Upper lobe of right lung (tissue), 1 donor: Measurements from ENCODE around the gene LAMP1. TPM values are rescaled to one million over a fixed set of nuclear protein-coding genes. Genes with fewer than 3 reads are reported as not detected.

ENCODE experiments used
- ATAC-seq: fragments of 200-7000 bp; cut with Tn5 transposase; one replicate; pipeline ENCODE4 v1.9.1; 2020; ENCODE audit warnings: mild to moderate bottlenecking, moderate library complexity
- DNase-seq: peaks from one replicate; pipeline ENCODE4 v3.0.0-alpha.2; 2020
- H3K27ac ChIP-seq: fragments of 200-600 bp; one replicate; pipeline ENCODE4 v1.8.0; 2022
- H3K27me3 ChIP-seq: fragments of 200-600 bp; one replicate; pipeline ENCODE4 v1.8.0; 2022; ENCODE audit warnings: mild to moderate bottlenecking
- H3K36me3 ChIP-seq: fragments of 200-600 bp; one replicate; pipeline ENCODE4 v1.8.0; 2022
- H3K4me1 ChIP-seq: fragments of 200-600 bp; one replicate; pipeline ENCODE4 v1.8.0; 2022
- H3K4me3 ChIP-seq: fragments of 200-600 bp; one replicate; pipeline ENCODE4 v1.8.0; 2022; ENCODE audit warnings: mild to moderate bottlenecking
- H3K9me3 ChIP-seq: fragments of 200-600 bp; one replicate; pipeline ENCODE4 v1.8.0; 2022
- intact Hi-C: fragments of 100-400 bp; cut with DNase I; formaldehyde crosslinking; loops from one replicate; pipeline ENCODE4 v1.11.0; 2022
- total RNA-seq: library from RNA; stranded (reverse); fragmentation: NEBNext Ultra II Directional; extraction: Animal tissue kit (Norgen Biotek cat#: 25700); gene quantifications from one replicate; pipeline ENCODE4 v1.2.1, GENCODE V29; 2021
- TF ChIP-seq, protein P1 (sequence below): fragments of 200-600 bp; IDR thresholded peaks from one replicate; pipeline ENCODE4 v1.8.0; 2022; ENCODE audit warnings: antibody characterized with exemption
- donor health status: DM: no; HTN: yes; CAD: no; lungs with severe emphysema.

The LAMP1 gene
- total RNA-seq, 1 donor from 2014 or later = 332 TPM

DNA sequence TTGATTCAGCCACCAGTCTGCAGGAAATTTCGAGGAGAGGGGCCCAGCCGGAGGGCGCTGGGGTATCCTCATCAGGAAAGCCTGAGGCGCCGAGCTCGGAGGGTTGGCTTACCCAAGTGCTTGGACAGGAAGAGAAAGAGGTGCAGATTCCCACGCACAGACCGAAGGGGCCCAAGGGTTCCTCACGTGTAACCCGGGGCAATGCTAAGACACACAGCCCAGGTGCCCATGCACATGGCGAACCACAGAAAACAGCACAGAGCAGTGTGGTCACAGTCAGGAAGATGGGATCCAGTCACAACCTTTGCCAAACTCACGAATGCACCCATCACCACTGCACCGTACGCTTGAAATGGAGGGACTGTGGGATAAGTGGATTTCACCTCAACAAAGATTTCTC is 36.0 kb downstream of the LAMP1 start:
- no peak for DNase-seq

DNA sequence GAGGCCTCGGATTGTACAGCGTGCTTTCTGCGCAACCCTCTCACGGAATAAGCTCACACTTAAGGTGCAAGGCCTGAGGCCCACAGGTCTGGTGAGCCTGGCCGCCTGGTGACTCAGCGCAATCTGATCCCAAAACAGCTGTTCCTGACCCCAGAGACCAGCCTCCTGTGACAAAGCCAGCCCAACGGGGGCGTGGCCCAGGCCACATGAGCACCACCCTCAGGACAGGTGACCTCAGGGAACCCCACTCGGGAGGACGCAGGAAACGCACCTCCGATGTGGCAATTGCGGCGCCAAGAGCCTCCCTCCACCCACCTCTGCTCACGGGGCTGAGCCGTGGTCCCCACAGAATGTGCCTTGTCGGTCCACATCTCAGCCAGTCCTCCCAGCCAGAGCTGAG is 40.5 kb downstream of the LAMP1 start:
- Histone ChIP-seq H3K27ac (no peak overlapping the region), H3K9me3 (no peaks in the 10 kb centered on the region), H3K4me3 (no peak overlapping the region), H3K36me3 (no peaks in the 10 kb centered on the region), H3K27me3 (no peaks in the 10 kb centered on the region), H3K4me1 (no peaks in the 10 kb centered on the region)
- TF ChIP-seq, protein P1, sequence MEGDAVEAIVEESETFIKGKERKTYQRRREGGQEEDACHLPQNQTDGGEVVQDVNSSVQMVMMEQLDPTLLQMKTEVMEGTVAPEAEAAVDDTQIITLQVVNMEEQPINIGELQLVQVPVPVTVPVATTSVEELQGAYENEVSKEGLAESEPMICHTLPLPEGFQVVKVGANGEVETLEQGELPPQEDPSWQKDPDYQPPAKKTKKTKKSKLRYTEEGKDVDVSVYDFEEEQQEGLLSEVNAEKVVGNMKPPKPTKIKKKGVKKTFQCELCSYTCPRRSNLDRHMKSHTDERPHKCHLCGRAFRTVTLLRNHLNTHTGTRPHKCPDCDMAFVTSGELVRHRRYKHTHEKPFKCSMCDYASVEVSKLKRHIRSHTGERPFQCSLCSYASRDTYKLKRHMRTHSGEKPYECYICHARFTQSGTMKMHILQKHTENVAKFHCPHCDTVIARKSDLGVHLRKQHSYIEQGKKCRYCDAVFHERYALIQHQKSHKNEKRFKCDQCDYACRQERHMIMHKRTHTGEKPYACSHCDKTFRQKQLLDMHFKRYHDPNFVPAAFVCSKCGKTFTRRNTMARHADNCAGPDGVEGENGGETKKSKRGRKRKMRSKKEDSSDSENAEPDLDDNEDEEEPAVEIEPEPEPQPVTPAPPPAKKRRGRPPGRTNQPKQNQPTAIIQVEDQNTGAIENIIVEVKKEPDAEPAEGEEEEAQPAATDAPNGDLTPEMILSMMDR = no peak
- intact Hi-C loops = no loop called here
- ATAC-seq (no peak), DNase-seq (no peak)

More for the DNA sequence above, 36.0 kb downstream of the LAMP1 start:
- no peak overlapping the region for H3K4me3 ChIP-seq
- intact Hi-C loops = no loop called here
- no peak for ATAC-seq
- H3K36me3 ChIP-seq = no peaks in the 10 kb centered on the region
- TF ChIP-seq, protein P1 = no peak
- no peaks in the 10 kb centered on the region for H3K4me1 ChIP-seq
- no peaks in the 10 kb centered on the region for H3K27me3 ChIP-seq
- H3K27ac ChIP-seq = no peak overlapping the region
- no peaks in the 10 kb centered on the region for H3K9me3 ChIP-seq

DNA sequence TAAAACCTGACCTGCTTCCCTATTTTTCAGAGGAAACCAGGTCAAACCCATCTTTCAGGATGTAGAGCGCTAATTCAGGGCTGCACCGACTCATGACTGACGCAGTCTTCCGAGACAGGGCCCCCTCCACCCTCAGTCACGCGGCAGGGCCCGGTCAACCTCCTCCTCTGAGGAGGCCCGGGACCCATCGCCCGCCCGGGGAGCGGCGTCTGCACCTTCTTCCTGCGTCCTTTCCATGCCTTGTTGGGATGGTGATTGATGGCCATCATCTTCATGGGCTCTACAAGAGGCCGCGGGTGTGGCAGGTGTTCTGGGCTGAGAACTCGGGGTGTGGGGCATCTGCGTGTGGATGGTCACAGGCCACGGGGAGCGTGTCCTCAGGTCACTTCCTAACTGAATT is 40.9 kb downstream of the LAMP1 start:
- H3K4me3 ChIP-seq = no peak overlapping the region
- no peak overlapping the region for H3K27ac ChIP-seq
- intact Hi-C loops = no loop called here
- H3K9me3 ChIP-seq = no peaks in the 10 kb centered on the region
- H3K4me1 ChIP-seq = no peaks in the 10 kb centered on the region
- TF ChIP-seq, protein P1 = no peak
- DNase-seq (no peak), ATAC-seq (no peak)
- H3K27me3 ChIP-seq = no peaks in the 10 kb centered on the region
- H3K36me3 ChIP-seq = no peaks in the 10 kb centered on the region

DNA sequence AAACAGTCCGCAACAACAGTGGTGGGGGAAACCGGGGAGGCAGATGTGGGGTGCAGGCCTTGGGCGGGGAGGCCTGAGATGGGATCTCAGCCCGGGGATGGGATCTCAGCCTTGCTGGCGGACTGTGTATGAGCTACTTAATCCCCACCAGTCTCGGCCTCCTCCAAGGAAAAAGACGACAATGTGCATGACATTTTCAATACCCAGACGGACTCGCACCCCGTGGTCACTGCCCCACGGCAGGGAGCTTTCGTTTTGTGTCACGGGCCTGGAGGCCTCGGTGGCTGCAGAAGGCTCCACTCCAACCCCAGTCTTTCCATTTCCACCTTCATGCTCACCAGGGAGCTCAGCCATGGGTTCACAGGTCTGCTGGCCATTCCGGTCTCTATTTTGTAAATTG is 41.4 kb downstream of the LAMP1 start:
- no peak overlapping the region for H3K4me3 ChIP-seq
- H3K4me1 ChIP-seq = no peaks in the 10 kb centered on the region
- DNase-seq (no peak), ATAC-seq (peak; percentile 21)
- no peaks in the 10 kb centered on the region for H3K27me3 ChIP-seq
- intact Hi-C loops = no loop called here
- no peak overlapping the region for H3K27ac ChIP-seq
- H3K36me3 ChIP-seq = no peaks in the 10 kb centered on the region
- no peaks in the 10 kb centered on the region for H3K9me3 ChIP-seq
- TF ChIP-seq, protein P1 = no peak

DNA sequence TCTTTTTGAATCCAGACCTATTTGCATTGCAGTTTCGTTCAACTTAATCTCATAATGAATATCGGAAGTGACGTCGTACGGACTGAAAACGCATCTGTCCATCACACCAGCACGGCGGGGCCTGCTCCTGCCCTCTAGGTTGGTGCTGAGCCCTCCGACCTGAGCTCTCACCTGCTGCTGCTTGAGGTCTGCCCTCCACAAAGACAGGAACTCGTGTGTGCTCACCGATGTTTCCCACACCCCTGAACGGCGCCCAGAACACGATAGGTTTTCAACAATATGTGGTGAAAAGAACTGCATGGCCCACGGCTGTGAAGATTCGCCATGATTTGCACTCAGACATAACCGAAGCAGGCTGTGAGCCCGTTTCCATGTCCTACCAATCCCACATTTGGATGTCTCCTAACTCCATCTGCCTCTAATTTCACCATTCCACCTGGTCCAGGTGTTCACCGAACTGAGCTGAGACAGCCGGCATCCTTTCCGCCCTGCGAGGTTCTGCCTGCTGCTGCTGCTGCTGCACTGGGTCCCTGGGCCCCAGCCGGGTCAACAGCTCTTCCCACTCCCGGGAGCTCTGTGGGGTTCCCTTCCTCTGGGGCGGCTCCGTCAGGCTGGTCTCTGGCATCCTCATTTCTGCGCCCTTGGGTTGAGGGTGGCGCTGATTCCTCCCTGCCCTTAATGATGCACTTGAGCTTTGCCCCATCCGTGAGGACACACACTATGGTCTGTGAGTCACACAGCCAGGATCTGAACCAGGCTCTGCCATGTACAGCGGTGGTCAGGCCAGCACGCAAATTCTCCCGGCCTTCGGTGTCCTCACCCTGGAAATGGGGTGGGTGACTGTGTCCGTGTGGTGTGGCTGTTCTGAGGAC is 46.0 kb downstream of the LAMP1 start:
- Histone ChIP-seq H3K36me3 (no peaks in the 10 kb centered on the region), H3K27me3 (no peaks in the 10 kb centered on the region), H3K4me1 (no peaks in the 10 kb centered on the region), H3K4me3 (no peak overlapping the region), H3K27ac (no peak overlapping the region), H3K9me3 (no peaks in the 10 kb centered on the region)
- no peak for DNase-seq
- intact Hi-C loops = no loop called here
- ATAC-seq = no peak
- TF ChIP-seq, protein P1 = no peak
